ENCODE results near the gene TAS2R3.

TAS2R3 gene

DNA sequence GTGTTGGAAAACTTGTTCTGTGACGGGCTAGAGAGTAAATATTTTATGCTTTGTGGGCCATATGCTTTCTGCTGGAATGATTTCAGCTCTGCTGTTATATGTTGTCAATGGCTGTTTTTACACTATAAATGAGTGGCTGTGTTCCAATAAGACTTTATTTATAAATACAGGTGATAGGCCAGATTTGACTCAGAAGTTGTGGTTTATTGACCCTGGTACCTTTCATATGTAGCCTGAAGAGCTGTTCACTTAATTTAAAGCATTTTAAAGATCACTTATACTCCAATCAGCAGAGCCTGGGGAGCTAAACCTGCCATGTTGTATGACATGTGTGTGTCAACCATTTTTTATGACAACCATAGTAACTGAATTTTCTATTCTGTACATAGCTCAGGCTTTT, 34.9 kb upstream of the TAS2R3 start:
- H3K36me3 ChIP-seq (ENCODE audit: low read length), result no peaks in the 10 kb centered on the region
- H3K9me2 ChIP-seq (replicated peaks; ENCODE audit: insufficient read depth, low read length), result no peaks in the 10 kb centered on the region
- no peak overlapping the region for H3K9ac ChIP-seq (ENCODE audit: low read length)
- no peak overlapping the region for H3K27ac ChIP-seq (ENCODE audit: low read depth, low read length)
- H3F3A ChIP-seq (ENCODE audit: insufficient read depth), result no peaks in the 10 kb centered on the region
- no peaks in the 10 kb centered on the region for H3K27me3 ChIP-seq (ENCODE audit: low read length)
- no peak for TF ChIP-seq EZH2phosphoT487 (conservative IDR thresholded peaks at IDR 0.05; ENCODE audit: low read length)
- TF ChIP-seq, protein P1, sequence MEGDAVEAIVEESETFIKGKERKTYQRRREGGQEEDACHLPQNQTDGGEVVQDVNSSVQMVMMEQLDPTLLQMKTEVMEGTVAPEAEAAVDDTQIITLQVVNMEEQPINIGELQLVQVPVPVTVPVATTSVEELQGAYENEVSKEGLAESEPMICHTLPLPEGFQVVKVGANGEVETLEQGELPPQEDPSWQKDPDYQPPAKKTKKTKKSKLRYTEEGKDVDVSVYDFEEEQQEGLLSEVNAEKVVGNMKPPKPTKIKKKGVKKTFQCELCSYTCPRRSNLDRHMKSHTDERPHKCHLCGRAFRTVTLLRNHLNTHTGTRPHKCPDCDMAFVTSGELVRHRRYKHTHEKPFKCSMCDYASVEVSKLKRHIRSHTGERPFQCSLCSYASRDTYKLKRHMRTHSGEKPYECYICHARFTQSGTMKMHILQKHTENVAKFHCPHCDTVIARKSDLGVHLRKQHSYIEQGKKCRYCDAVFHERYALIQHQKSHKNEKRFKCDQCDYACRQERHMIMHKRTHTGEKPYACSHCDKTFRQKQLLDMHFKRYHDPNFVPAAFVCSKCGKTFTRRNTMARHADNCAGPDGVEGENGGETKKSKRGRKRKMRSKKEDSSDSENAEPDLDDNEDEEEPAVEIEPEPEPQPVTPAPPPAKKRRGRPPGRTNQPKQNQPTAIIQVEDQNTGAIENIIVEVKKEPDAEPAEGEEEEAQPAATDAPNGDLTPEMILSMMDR (IDR thresholded peaks at IDR 0.05; ENCODE audit: insufficient read depth, low read length, poor library complexity, severe bottlenecking), result no peak
- H3K9me3 ChIP-seq (ENCODE audit: insufficient read depth, low read length), result no peaks in the 10 kb centered on the region
- no peak overlapping the region for H2AFZ ChIP-seq (ENCODE audit: low read depth, low read length, severe bottlenecking)
- H3K79me2 ChIP-seq (ENCODE audit: insufficient read depth, low read length), result no peaks in the 10 kb centered on the region
- H3K4me3 ChIP-seq (ENCODE audit: insufficient read depth, low read length, poor library complexity, severe bottlenecking), result no peak overlapping the region
- no peaks in the 10 kb centered on the region for H4K20me1 ChIP-seq (ENCODE audit: low read depth, low read length)
- H3K4me2 ChIP-seq (ENCODE audit: low read depth, low read length, poor library complexity, severe bottlenecking), result no peak overlapping the region

DNA sequence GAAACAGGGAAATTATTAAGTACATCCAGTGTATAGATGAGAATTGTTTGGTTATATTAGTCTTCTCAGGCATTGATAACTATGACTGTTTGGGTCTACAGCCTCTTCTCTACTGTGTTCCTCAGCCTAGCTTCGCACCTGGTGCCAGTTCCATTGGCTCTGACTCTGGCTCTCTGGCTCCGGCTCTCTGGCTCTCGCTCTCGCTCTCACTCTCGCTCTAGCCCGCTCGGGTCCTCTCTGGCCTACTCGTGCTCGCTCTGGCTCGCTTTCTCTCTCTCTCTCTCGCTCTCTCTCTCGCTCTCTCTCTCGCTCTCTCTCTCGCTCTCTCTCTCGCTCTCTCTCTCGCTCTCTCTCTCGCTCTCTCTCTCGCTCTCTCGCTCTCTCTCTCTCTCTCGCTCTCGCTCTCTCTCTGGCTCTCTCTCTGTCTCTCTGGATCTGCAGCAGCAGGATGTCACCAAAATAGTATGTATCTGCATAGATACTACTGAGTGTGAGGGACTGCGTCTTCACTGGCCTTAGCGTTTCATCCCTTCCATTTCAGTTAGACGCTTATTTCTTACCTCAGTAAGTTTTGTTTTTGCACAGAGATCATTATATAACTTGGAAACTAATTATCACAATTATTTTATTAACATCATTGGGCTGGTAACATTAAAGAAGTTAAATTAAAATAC, 32.3 kb upstream of the TAS2R3 start:
- H3K4me2 ChIP-seq (ENCODE audit: low read depth, low read length, poor library complexity, severe bottlenecking), result no peak overlapping the region
- no peak overlapping the region for H3K4me3 ChIP-seq (ENCODE audit: insufficient read depth, low read length, poor library complexity, severe bottlenecking)
- H3K9me3 ChIP-seq (ENCODE audit: insufficient read depth, low read length), result no peaks in the 10 kb centered on the region
- H3K36me3 ChIP-seq (ENCODE audit: low read length), result no peaks in the 10 kb centered on the region
- TF ChIP-seq, protein P1 (IDR thresholded peaks at IDR 0.05; ENCODE audit: insufficient read depth, low read length, poor library complexity, severe bottlenecking), result no peak
- TF ChIP-seq EZH2phosphoT487 (conservative IDR thresholded peaks at IDR 0.05; ENCODE audit: low read length), result no peak
- no peaks in the 10 kb centered on the region for H3K9me2 ChIP-seq (replicated peaks; ENCODE audit: insufficient read depth, low read length)
- no peaks in the 10 kb centered on the region for H3K79me2 ChIP-seq (ENCODE audit: insufficient read depth, low read length)
- H3K27ac ChIP-seq (ENCODE audit: low read depth, low read length), result no peak overlapping the region
- H3K9ac ChIP-seq (ENCODE audit: low read length), result no peak overlapping the region
- H4K20me1 ChIP-seq (ENCODE audit: low read depth, low read length), result no peaks in the 10 kb centered on the region
- H3F3A ChIP-seq (ENCODE audit: insufficient read depth), result no peaks in the 10 kb centered on the region
- no peak overlapping the region for H2AFZ ChIP-seq (ENCODE audit: low read depth, low read length, severe bottlenecking)
- no peaks in the 10 kb centered on the region for H3K27me3 ChIP-seq (ENCODE audit: low read length)

DNA sequence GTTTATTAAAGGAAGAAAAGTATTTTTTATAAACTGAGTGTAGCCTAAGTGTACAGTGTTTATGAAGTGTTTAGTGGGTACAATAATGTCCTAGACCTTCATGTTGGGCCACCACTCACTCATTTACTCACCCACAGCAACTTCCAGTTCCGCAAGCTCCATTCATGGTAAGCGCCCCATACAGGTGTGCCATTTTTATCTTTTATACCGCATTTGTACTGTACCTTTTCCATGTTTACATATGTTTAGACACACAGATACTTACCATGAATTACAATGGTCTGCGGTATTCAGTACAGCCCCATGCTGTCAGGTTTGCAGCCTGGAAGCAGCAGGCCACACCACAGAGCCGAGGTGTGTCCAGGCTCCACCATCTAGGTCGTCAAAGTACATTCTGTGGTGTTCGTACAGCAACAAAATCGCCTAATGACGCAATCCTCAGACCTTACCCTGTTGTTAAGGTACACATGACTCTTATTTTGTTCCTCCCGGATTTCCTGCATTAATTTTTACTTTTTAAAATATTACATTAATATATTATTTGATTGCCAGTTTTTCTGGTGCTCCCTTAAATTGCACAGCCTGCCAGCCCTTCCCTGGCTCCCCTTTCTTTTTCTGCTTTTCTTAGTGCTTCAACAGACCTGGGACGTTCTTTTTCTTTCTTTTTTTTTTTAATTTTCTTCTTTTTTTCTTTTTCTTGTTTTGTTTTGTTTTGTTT, 26.6 kb upstream of the TAS2R3 start:
- Histone ChIP-seq H3K9me2 (replicated peaks; ENCODE audit: insufficient read depth, low read length) (no peaks in the 10 kb centered on the region), H3K36me3 (ENCODE audit: low read length) (peaks cover 14% of the 10 kb centered on the region), H2AFZ (ENCODE audit: low read depth, low read length, severe bottlenecking) (peak overlapping the region; percentile 89), H3K27me3 (ENCODE audit: low read length) (no peaks in the 10 kb centered on the region), H3K4me3 (ENCODE audit: insufficient read depth, low read length, poor library complexity, severe bottlenecking) (peak overlapping the region; percentile 67), H3K9me3 (ENCODE audit: insufficient read depth, low read length) (no peaks in the 10 kb centered on the region), H3K4me2 (ENCODE audit: low read depth, low read length, poor library complexity, severe bottlenecking) (peak overlapping the region; percentile 89), H3K79me2 (ENCODE audit: insufficient read depth, low read length) (peaks cover 38% of the 10 kb centered on the region), H3F3A (ENCODE audit: insufficient read depth) (peaks cover 3% of the 10 kb centered on the region; the same call in 1 of the 2 replicates), H3K9ac (ENCODE audit: low read length) (peak overlapping the region; percentile 74), H4K20me1 (ENCODE audit: low read depth, low read length) (0 out of 2 replicates have a peak, but pooled peaks cover 4% of the 10 kb centered on the region), H3K27ac (ENCODE audit: low read depth, low read length) (peak overlapping the region; percentile 68)
- TF ChIP-seq, protein P1 (IDR thresholded peaks at IDR 0.05; ENCODE audit: insufficient read depth, low read length, poor library complexity, severe bottlenecking), result no peak
- TF ChIP-seq EZH2phosphoT487 (conservative IDR thresholded peaks at IDR 0.05; ENCODE audit: low read length), result no peak
